PC-3 (cell line): ENCODE results near the gene PILRA. TPM values are rescaled to one million over a fixed set of nuclear protein-coding genes. Genes with fewer than 3 reads are reported as not detected.

Source experiments
- ATAC-seq: fragments of 200-7000 bp; cut with Tn5 transposase; 2 replicates; pipeline ENCODE4 v1.9.1; 2020; ENCODE audit warnings: mild to moderate bottlenecking, moderate library complexity
- BruUV-seq: library from RNA; stranded (reverse); fragments of 400-500 nt; replicated peaks from 2 replicates; lab custom pipeline; 2021; lab: Mats Ljungman, UMichigan
- CTCF ChIA-PET: fragments of 300-600 bp; sonication (Branson Sonifier 250); formaldehyde crosslinking; loops from one replicate; lab custom pipeline; 2022; ENCODE audit warnings: antibody characterized with exemption; lab: Charles Lee
- POLR2A ChIA-PET: fragments of 300-600 bp; sonication (Branson Sonifier 250); formaldehyde crosslinking; loops from one replicate; lab custom pipeline; 2022; ENCODE audit warnings: antibody characterized with exemption; ENCODE audit not compliant: unreplicated experiment; lab: Charles Lee
- DNase-seq: peaks from one replicate; pipeline ENCODE4 v3.0.0-alpha.2; 2015
- H2AFZ ChIP-seq: fragments of 300-600 bp; sonication (generic); 2 replicates; pipeline ENCODE4 v1.6.0; 2016; ENCODE audit warnings: antibody characterized with exemption, low read length
- H3F3A ChIP-seq: fragments of 300-600 bp; sonication (generic); one replicate; pipeline ENCODE4 v1.6.0; 2017; ENCODE audit warnings: antibody characterized with exemption, low read length, control low read depth, mild to moderate bottlenecking; ENCODE audit not compliant: unreplicated experiment
- H3K27ac ChIP-seq: fragments of 300-600 bp; sonication (generic); 2 replicates; pipeline ENCODE4 v1.5.1; 2016; ENCODE audit warnings: mild to moderate bottlenecking, low read length
- H3K27me3 ChIP-seq: fragments of 300-600 bp; sonication (generic); 2 replicates; pipeline ENCODE4 v1.6.1; 2016; ENCODE audit warnings: low read length, mixed read lengths
- H3K36me3 ChIP-seq: fragments of 300-600 bp; sonication (generic); 2 replicates; pipeline ENCODE4 v1.6.1; 2016; ENCODE audit warnings: low read depth, mixed run types, low read length, mixed read lengths
- H3K4me1 ChIP-seq: fragments of 300-600 bp; sonication (generic); 2 replicates; pipeline ENCODE4 v1.5.1; 2016; ENCODE audit warnings: low read length; ENCODE audit not compliant: insufficient read depth
- H3K4me2 ChIP-seq: fragments of 300-600 bp; sonication (generic); 2 replicates; pipeline ENCODE4 v1.6.0; 2016; ENCODE audit warnings: low read length
- H3K4me3 ChIP-seq: fragments of 300-600 bp; sonication (generic); 2 replicates; pipeline ENCODE4 v1.5.1; 2016; ENCODE audit warnings: mild to moderate bottlenecking, low read length, mixed read lengths
- H3K79me2 ChIP-seq: fragments of 300-600 bp; sonication (generic); 2 replicates; pipeline ENCODE4 v1.6.1; 2017; ENCODE audit warnings: low read length, mixed read lengths
- H3K9ac ChIP-seq: fragments of 300-600 bp; sonication (generic); 2 replicates; pipeline ENCODE4 v1.6.0; 2016; ENCODE audit warnings: mild to moderate bottlenecking, low read length
- H3K9me2 ChIP-seq: fragments of 300-600 bp; sonication (generic); replicated peaks from 2 replicates; pipeline ENCODE4 v1.6.1; 2016; ENCODE audit warnings: mixed run types, low read length, mixed read lengths
- H3K9me3 ChIP-seq: fragments of 300-600 bp; sonication (generic); 2 replicates; pipeline ENCODE4 v1.6.1; 2016; ENCODE audit warnings: low read length, mixed read lengths
- H4K20me1 ChIP-seq: fragments of 300-600 bp; sonication (generic); 2 replicates; pipeline ENCODE4 v1.6.1; 2016; ENCODE audit warnings: low read length, mixed read lengths
- EZH2 ChIP-seq: fragments of 300-600 bp; sonication (generic); IDR thresholded peaks from one replicate; pipeline ENCODE4 v1.6.1; 2017; ENCODE audit warnings: antibody characterized with exemption, mild to moderate bottlenecking, low read length; ENCODE audit not compliant: unreplicated experiment
- EZH2phosphoT487 ChIP-seq: fragments of 300-600 bp; sonication (generic); IDR thresholded peaks from 2 replicates; pipeline ENCODE4 v1.6.1; 2018; ENCODE audit warnings: mild to moderate bottlenecking, antibody characterized with exemption, low read length, borderline replicate concordance
- intact Hi-C: fragments of 100-400 bp; cut with micrococcal nuclease; formaldehyde crosslinking; loops from 2 replicates; pipeline ENCODE4 v1.9.0; 2023
- total RNA-seq: library from RNA; depleted of rRNA; stranded (reverse); fragments of >200 nt; gene quantifications from 2 replicates; pipeline ENCODE4 v1.2.3, GENCODE V29; 2014
- TF ChIP-seq, protein P1 (sequence below): fragments of 300-600 bp; sonication (generic); conservative IDR thresholded peaks from 2 replicates; pipeline ENCODE4 v1.5.1; 2017; ENCODE audit warnings: antibody characterized with exemption, low read depth, mild to moderate bottlenecking, low read length

Gene PILRA
- total RNA-seq, 1 experiment from 2014 or later: 1.9 TPM

DNA sequence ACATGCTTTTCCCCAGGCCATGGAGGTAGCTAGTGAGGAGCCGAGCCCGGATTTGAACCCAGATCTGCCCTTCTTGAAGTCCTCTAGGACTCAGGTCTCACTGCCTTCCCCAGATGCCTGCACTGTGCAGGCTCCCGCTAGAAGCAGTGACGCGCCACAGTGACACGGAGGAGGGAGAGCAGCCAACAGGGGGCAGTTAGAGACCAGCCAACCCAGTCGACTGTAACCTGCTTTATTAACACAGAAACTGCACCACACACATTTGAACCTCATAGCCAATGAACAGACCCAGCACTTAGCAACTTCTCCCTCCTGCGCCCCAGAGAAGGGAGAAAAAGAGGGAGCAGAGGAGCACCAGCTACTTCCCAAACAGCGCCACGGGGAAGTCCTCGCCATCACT, 27.4 kb downstream of the PILRA start:
- TF ChIP-seq EZH2 (no peak), EZH2phosphoT487 (no peak)
- TF ChIP-seq, protein P1, sequence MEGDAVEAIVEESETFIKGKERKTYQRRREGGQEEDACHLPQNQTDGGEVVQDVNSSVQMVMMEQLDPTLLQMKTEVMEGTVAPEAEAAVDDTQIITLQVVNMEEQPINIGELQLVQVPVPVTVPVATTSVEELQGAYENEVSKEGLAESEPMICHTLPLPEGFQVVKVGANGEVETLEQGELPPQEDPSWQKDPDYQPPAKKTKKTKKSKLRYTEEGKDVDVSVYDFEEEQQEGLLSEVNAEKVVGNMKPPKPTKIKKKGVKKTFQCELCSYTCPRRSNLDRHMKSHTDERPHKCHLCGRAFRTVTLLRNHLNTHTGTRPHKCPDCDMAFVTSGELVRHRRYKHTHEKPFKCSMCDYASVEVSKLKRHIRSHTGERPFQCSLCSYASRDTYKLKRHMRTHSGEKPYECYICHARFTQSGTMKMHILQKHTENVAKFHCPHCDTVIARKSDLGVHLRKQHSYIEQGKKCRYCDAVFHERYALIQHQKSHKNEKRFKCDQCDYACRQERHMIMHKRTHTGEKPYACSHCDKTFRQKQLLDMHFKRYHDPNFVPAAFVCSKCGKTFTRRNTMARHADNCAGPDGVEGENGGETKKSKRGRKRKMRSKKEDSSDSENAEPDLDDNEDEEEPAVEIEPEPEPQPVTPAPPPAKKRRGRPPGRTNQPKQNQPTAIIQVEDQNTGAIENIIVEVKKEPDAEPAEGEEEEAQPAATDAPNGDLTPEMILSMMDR: no peak
- no peak for DNase-seq
- intact Hi-C loops: loop anchor here (10.0 kb wide), 1 partner anchor 46 kb away; the partner anchor contains the start of gene PILRB

DNA sequence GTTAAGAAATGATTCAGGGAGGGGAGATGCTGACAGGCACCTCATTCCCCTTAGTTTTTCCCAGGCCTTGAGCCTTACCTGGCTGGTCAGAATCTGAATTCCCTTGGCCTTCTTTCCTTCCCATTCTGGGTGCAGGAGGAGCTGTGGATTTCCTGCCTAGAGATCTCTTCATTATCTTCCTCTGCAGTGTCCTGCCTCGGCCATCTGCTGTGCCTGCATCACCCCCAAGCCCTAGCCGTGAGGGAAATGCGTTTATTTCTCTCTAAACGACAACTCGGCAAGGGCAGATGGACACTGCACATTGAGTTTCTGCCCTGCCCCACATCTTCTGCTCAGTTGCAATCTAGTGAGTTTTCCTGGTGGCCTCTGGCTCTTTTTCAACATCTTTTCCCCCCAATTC, 28.5 kb downstream of the PILRA start:
- Histone ChIP-seq H3K27me3 (no peaks in the 10 kb centered on the region), H3F3A (no peaks in the 10 kb centered on the region), H3K9ac (no peak overlapping the region), H3K4me1 (0 out of 2 replicates have a peak, but pooled peaks cover 4% of the 10 kb centered on the region), H3K27ac (no peak overlapping the region), H3K4me2 (no peak overlapping the region), H3K4me3 (no peak overlapping the region), H3K9me2 (no peaks in the 10 kb centered on the region), H3K36me3 (no peaks in the 10 kb centered on the region), H3K9me3 (no peaks in the 10 kb centered on the region), H3K79me2 (no peaks in the 10 kb centered on the region), H4K20me1 (no peaks in the 10 kb centered on the region), H2AFZ (no peak overlapping the region)
- DNase-seq (no peak), ATAC-seq (no peak)
- POLR2A ChIA-PET: no interaction called here
- BruUV-seq: no TSS peak
- no peak for TF ChIP-seq EZH2phosphoT487
- TF ChIP-seq EZH2: no peak
- TF ChIP-seq, protein P1: no peak
- intact Hi-C loops: loop anchor here (10.0 kb wide), 1 partner anchor 47 kb away; the partner anchor contains the start of gene PILRB
- CTCF ChIA-PET: no interaction called here

More for the DNA sequence above, 27.4 kb downstream of the PILRA start:
- Histone ChIP-seq H3K36me3 (no peaks in the 10 kb centered on the region), H3K27ac (no peak overlapping the region), H3K4me1 (no peaks in the 10 kb centered on the region), H3K27me3 (no peaks in the 10 kb centered on the region), H3K4me2 (no peak overlapping the region), H3K9me3 (no peaks in the 10 kb centered on the region), H4K20me1 (no peaks in the 10 kb centered on the region), H3K79me2 (no peaks in the 10 kb centered on the region), H3K9ac (no peak overlapping the region), H3K9me2 (no peaks in the 10 kb centered on the region), H3F3A (no peaks in the 10 kb centered on the region), H2AFZ (no peak overlapping the region), H3K4me3 (no peak overlapping the region)
- ChIA-PET CTCF (no interaction called here), POLR2A (no interaction called here)
- no peak for ATAC-seq
- BruUV-seq: no TSS peak

DNA sequence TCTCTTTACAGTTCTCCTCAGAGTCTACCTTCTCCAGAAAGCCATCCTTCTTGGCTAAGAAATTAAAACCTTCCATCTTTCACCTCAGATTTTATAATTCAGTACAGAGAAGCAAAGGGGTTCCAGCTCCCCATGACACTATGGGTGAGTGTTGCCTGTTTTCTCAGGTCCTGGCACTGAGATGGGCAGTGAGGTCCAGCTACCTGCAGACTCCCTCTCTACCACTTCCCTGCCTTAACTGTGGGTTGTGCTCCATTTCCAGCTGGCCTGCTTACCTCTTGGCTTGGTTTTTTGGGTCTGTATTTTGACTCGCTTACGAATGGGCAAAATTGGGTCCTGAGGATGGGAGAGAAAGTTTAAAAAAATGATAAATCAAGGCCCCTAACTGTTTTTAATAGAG, 29.0 kb downstream of the PILRA start:
- no peak for TF ChIP-seq EZH2phosphoT487
- TF ChIP-seq EZH2: no peak
- TF ChIP-seq, protein P1: no peak
- Histone ChIP-seq H3K27me3 (no peaks in the 10 kb centered on the region), H3K36me3 (no peaks in the 10 kb centered on the region), H3K4me2 (no peak overlapping the region), H3K79me2 (no peaks in the 10 kb centered on the region), H3K27ac (no peak overlapping the region), H3K9me3 (no peaks in the 10 kb centered on the region), H3F3A (no peaks in the 10 kb centered on the region), H3K9me2 (no peaks in the 10 kb centered on the region), H4K20me1 (no peaks in the 10 kb centered on the region), H3K9ac (no peak overlapping the region), H3K4me3 (no peak overlapping the region), H3K4me1 (peaks cover 8% of the 10 kb centered on the region; the same call in 1 of the 2 replicates), H2AFZ (no peak overlapping the region)
- intact Hi-C loops: loop anchor here (10.0 kb wide), 1 partner anchor 47 kb away; the partner anchor contains the start of gene PILRB
- ATAC-seq: no peak
- ChIA-PET POLR2A (no interaction called here), CTCF (no interaction called here)
- no peak for DNase-seq
- BruUV-seq: no TSS peak
